Sigmoid colon (tissue), 7 donors: ENCODE results near the gene RFPL1. TPM values are rescaled to one million over a fixed set of nuclear protein-coding genes. Genes with fewer than 3 reads are reported as not detected.

Source experiments
- DNase-seq: peaks from one replicate; pipeline ENCODE4 v3.0.0-alpha.2; 2019
- H3K27ac ChIP-seq, 4 donors: fragments of 200-600 bp; sonication (generic); one replicate each; pipeline ENCODE4 v1.5.1; 2016 to 2019; ENCODE audit warnings: mild to moderate bottlenecking in 1 of 4
- H3K27me3 ChIP-seq, 3 donors: fragments of 200-600 bp; sonication (generic); one replicate each; pipeline ENCODE4 v1.5.1; 2019; ENCODE audit warnings: mild to moderate bottlenecking in 1 of 3
- H3K36me3 ChIP-seq, 4 donors: fragments of 200-600 bp; sonication (generic); one replicate each; pipeline ENCODE4 v1.5.1; 2016 to 2019
- H3K4me1 ChIP-seq, 4 donors: fragments of 200-600 bp; sonication (generic); one replicate each; pipeline ENCODE4 v1.5.1; 2017 to 2019
- H3K4me3 ChIP-seq, 4 donors: fragments of 200-600 bp; sonication (generic); one replicate each; pipeline ENCODE4 v1.5.1; 2017 to 2019; ENCODE audit warnings: mild to moderate bottlenecking in 2 of 4, moderate library complexity in 1 of 4
- H3K9me3 ChIP-seq, 4 donors: fragments of 200-600 bp in 3 of 4; sonication (generic) in 3 of 4; one replicate each; pipeline versions ENCODE4 v1.5.1 to v1.6.1; 2013 to 2019
- CTCF ChIP-seq, 4 experiments: fragments of 450-650 bp in 3 of 4; fragments of 200-600 bp in 1 of 4; IDR thresholded peaks; one replicate each; pipeline ENCODE4 v1.5.1; 2016 to 2019; ENCODE audit warnings: antibody characterized with exemption in 4 of 4, mild to moderate bottlenecking in 3 of 4, moderate library complexity in 2 of 4
- EP300 ChIP-seq, 4 donors: sonication (generic); formaldehyde crosslinking; IDR thresholded peaks; one replicate each; pipeline ENCODE4 v1.6.1; 2017; ENCODE audit warnings: antibody characterized with exemption in 4 of 4
- POLR2A ChIP-seq, 2 donors: fragments of 450-650 bp; IDR thresholded peaks; one replicate each; pipeline ENCODE4 v1.6.1; 2016; ENCODE audit warnings: antibody characterized with exemption in 2 of 2, mild to moderate bottlenecking in 2 of 2, moderate library complexity in 2 of 2
- POLR2AphosphoS5 ChIP-seq, 4 donors: sonication (generic); formaldehyde crosslinking; IDR thresholded peaks; one replicate each; pipeline ENCODE4 v1.6.1; 2017; ENCODE audit warnings: antibody characterized with exemption in 4 of 4
- WGBS, 2 donors: extraction: QIAGEN DNeasy Blood & Tissue Kit; methylation state at CpG; one replicate each; pipeline ENCODE4 v1.1.7; 2013; 5-methylcytosine and 5-hydroxymethylcytosine counted together
- intact Hi-C: fragments of 100-400 bp; cut with DNase I; formaldehyde crosslinking; loops from one replicate; pipeline ENCODE4 v1.15.1; 2023
- polyA plus RNA-seq, 3 donors: library from polyadenylated mRNA; stranded (reverse); fragments of 200-250 nt; gene quantifications; one replicate each; pipeline ENCODE4 v1.2.3, GENCODE V29; 2013
- total RNA-seq, 4 donors: library from RNA; depleted of rRNA; stranded (reverse); fragments of >200 nt; gene quantifications; one replicate each; pipeline ENCODE4 v1.1.0, GENCODE V29; 2016
- donor health status: healthy with polysubstance abuse.
- donor health status: Bipolar disorder and iron deficiency.
- donor health status: healthy.

The RFPL1 gene
- total and polyA plus RNA-seq, 7 donors, result not detected

- no peak for TF ChIP-seq CTCF (IDR thresholded peaks at IDR 0.05)
- no peak for TF ChIP-seq EP300 (IDR thresholded peaks at IDR 0.05)
- TF ChIP-seq POLR2A (IDR thresholded peaks at IDR 0.05), result no peak
- TF ChIP-seq POLR2AphosphoS5 (IDR thresholded peaks at IDR 0.05), result no peak
- Histone ChIP-seq H3K4me1 (peaks cover 0 to 37% (median 17%) of the 10 kb centered on the region in 4 donors), H3K9me3 (no peaks in the 10 kb centered on the region), H3K27me3 (no peaks in the 10 kb centered on the region), H3K4me3 (no peak overlapping the region), H3K36me3 (no peaks in the 10 kb centered on the region), H3K27ac (peak overlapping the region in 3 of 4 donors; percentile 39 to 73 (median 46))
- DNase-seq, result peak; percentile 78
- WGBS, 2 donors, result 78 to 82% methylated on average over 8 of the region's 8 CpGs
- intact Hi-C loops, result no loop called here
These were observed 15.9 kb downstream of the RFPL1 start for GRCh38 chr22:29454276-29454675.

GRCh38 chr22:29456211-29456671 lies 17.9 kb downstream of the RFPL1 start:
- intact Hi-C loops, result no loop called here
- Histone ChIP-seq H3K36me3 (no peaks in the 10 kb centered on the region), H3K9me3 (no peaks in the 10 kb centered on the region), H3K4me1 (peaks cover 0 to 37% (median 17%) of the 10 kb centered on the region in 4 donors), H3K4me3 (no peak overlapping the region), H3K27me3 (no peaks in the 10 kb centered on the region), H3K27ac (peak overlapping the region in 1 of 4 donors; percentile 57)
- TF ChIP-seq CTCF (IDR thresholded peaks at IDR 0.05) (no peak), POLR2AphosphoS5 (IDR thresholded peaks at IDR 0.05) (no peak), EP300 (IDR thresholded peaks at IDR 0.05) (no peak), POLR2A (IDR thresholded peaks at IDR 0.05) (no peak)
- 79 to 80% methylated on average over 9 of the region's 9 CpGs for WGBS, 2 donors
- DNase-seq, result no peak

- H3K4me1 ChIP-seq, result peaks cover 0 to 37% (median 17%) of the 10 kb centered on the region in 4 donors
- H3K9me3 ChIP-seq, result no peaks in the 10 kb centered on the region
- no peak for DNase-seq
- H3K27me3 ChIP-seq, result no peaks in the 10 kb centered on the region
- no peak overlapping the region for H3K27ac ChIP-seq
- intact Hi-C loops, result no loop called here
- TF ChIP-seq POLR2AphosphoS5 (IDR thresholded peaks at IDR 0.05), result no peak
- TF ChIP-seq CTCF (IDR thresholded peaks at IDR 0.05), result no peak
- no peak for TF ChIP-seq POLR2A (IDR thresholded peaks at IDR 0.05)
- TF ChIP-seq EP300 (IDR thresholded peaks at IDR 0.05), result no peak
- H3K4me3 ChIP-seq, result no peak overlapping the region
- 30 to 31% methylated on average over 4 of the region's 4 CpGs for WGBS, 2 donors
- no peaks in the 10 kb centered on the region for H3K36me3 ChIP-seq
These were observed 19.3 kb downstream of the RFPL1 start for GRCh38 chr22:29457730-29458129.

- Histone ChIP-seq H3K27me3 (no peaks in the 10 kb centered on the region), H3K36me3 (no peaks in the 10 kb centered on the region), H3K9me3 (no peaks in the 10 kb centered on the region), H3K27ac (no peak overlapping the region), H3K4me1 (peaks cover 0 to 33% (median 15%) of the 10 kb centered on the region in 4 donors), H3K4me3 (no peak overlapping the region)
- DNase-seq, result no peak
- TF ChIP-seq POLR2AphosphoS5 (IDR thresholded peaks at IDR 0.05), result no peak
- intact Hi-C loops, result no loop called here
These were observed 20.2 kb downstream of the RFPL1 start for GRCh38 chr22:29458551-29458950.

GRCh38 chr22:29459773-29460172 lies 21.4 kb downstream of the RFPL1 start:
- Histone ChIP-seq H3K4me3 (no peak overlapping the region), H3K36me3 (no peaks in the 10 kb centered on the region), H3K27me3 (no peaks in the 10 kb centered on the region), H3K9me3 (no peaks in the 10 kb centered on the region), H3K27ac (no peak overlapping the region), H3K4me1 (peaks cover 0 to 22% (median 6%) of the 10 kb centered on the region in 4 donors)
- no peak for DNase-seq
- TF ChIP-seq POLR2AphosphoS5 (IDR thresholded peaks at IDR 0.05) (no peak), CTCF (IDR thresholded peaks at IDR 0.05) (no peak), POLR2A (IDR thresholded peaks at IDR 0.05) (no peak), EP300 (IDR thresholded peaks at IDR 0.05) (no peak)
- intact Hi-C loops, result no loop called here
- 52 to 72% methylated on average over 9 of the region's 9 CpGs for WGBS, 2 donors
